ENCODE measurements around the gene MIEF2.
"Not testable (repeated sequence)": the region's sequence is repeated elsewhere in the genome, so short reads cannot be mapped to it uniquely, and the experiment has no call there.

MIEF2 gene

DNA sequence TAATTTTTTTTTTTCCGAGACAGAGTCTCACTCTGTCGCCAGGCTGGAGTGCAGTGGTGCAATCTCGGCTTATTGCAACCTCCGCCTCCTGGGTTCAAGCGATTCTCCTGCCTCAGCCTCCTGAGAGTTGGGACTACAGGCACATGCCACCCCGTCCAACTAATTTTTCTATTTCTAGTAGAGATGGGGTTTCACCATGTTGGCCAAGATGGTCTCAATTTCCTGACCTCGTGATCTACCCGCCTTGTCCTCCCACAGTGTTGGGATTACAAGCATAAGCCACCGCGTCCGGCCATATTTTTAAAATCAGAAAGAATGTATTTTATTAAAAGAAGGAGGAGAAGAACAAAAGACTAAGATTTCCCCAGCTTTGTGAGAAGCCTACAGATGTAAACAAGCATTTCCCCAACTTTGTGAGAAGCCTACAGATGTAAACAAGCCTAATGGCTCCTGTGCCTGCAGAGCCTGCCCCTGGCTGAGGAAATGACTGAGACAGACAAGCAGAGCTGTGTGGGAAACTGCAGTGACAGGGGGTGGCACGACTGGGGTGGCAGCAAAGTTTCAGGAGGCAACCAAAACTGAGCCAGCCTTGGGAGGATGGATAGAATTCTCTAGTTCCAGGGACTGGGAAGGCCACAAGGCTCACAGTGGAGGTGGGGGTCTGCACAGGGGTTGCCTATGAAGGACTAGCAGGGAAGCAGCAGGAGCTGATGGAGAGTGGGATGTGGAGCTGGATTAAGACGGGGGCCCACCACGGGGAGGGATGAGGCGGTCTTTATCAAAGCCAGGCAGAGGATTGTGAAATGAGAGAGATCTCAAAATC is 31.5 kb downstream of the MIEF2 start:
- DNase-seq (ENCODE audit: low read depth, low spot score), result no peak

DNA sequence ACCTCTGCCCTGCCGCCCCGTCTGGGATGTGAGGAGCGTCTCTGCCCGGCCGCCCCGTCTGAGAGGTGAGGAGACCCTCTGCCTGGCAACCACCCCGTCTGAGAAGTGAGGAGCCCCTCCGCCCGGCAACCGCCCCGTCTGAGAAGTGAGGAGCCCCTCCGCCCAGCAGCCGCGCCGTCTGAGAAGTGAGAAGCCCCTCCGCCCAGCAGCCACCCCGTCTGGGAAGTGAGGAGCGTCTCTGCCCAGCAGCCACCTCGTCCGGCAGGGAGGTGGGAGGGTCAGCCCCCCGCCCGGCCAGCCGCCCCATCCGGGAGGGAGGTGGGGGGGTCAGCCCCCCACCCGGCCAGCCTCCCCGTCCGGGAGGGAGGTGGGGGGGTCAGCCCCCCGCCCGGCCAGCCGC is 37.6 kb downstream of the MIEF2 start:
- not testable (repeated sequence) for DNase-seq (ENCODE audit: low read depth, low spot score)

DNA sequence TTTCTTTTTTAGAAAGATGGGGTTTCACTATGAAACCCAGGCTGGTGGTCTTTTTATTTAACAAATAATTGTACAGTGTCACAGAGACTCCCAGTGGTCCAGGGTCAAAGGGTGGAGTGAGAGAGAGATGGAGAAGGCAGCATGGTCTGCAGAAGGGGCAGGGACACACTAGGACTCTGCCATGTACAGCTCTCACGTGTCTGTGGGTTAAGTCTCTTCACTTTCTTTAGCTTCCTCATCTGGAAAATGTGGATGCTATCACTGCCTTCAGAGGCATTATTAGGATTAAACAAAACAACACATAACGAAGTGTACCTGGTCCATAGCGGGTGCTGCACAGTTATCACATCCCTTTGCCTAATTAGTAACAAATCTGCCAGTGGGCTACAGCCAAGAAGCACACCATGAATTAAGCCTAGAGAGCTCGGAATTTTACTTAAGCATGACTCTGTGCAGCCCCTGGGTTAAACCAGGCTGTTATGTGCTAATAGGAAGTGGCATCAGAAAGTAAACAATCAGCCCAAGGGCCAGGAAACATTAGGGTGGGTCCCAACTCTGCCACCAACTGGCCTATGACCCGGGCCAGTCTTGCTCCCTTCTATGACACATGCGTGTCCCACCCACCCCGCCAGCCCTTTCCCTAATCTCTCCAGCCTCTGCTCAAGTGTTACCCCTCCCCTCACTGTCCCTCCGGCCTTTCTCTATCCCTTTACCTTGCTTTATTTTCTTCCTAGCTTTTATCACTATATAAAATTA is 40.4 kb downstream of the MIEF2 start:
- no peak for DNase-seq (ENCODE audit: low read depth, low spot score)

DNA sequence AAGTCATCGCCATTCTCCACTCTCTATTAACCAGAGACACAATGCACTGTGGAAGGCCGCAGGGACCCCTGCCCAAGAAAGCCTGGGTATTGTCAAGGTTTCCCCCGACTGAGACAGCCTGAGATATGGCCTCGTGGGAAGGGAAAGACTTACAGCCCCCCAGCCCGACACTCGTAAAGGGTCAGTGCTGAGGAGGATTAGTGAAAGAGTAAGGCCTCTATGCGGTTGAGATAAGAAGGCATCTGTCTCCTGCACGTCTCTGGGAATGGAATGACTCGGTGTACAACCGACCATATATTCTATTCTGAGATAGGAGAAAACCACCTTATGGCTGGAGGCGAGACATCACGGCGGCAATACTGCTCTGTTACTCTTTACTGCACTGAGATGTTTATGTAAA is 42.7 kb downstream of the MIEF2 start:
- DNase-seq (ENCODE audit: low read depth, low spot score), result not testable (repeated sequence)

DNA sequence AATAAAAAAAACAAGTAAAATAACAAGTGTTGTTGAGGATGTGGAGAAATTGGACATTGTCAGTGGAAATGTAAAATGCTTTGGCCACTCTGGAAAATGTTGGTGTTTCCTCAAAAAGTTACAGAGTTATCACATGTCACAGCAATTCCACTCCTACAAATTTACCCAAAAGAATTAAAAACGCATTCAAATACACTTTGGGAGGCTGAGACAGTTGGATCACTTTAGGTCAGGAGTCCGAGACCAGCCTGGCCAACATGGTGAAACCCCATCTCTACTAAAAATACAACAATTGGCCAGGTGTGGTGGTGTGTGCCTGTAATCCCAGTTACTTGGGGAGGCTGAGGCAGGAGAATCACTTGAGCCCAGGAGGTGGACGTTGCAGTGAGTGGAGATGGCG is 48.7 kb downstream of the MIEF2 start:
- DNase-seq (ENCODE audit: low read depth, low spot score), result no peak

DNA sequence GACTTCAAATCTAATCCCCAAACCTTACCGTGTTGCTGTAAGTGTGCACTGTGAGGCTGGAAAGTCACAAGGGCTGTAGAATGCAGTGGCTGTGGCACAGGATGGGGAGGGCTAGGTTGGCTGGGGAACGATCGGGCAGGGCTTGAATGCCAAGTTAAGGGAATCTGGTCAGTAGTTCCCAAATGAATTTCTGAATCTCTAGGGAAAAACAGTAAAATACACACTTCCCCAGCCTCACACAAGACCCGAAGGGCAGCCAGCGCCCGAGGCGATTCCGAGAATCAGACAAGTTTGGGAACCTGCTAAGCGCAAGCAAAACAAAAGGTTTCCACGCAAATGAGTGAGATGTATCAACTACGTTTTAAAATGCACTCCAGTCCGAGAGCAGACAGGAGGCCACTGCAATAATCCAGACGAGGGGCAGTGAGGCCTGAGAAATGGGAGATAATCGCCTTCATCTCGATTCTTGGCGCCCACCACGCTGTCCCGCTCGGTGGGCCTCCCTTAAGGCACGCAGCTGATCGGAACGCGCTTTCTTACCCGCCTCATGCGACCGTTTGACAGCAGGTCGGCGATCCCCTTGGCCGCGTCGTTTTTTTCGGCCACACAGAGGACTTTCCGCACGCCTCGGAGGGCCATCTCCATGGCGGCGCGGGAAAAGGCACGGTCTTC is 53.7 kb downstream of the MIEF2 start:
- no peak for DNase-seq (ENCODE audit: low read depth, low spot score)

DNA sequence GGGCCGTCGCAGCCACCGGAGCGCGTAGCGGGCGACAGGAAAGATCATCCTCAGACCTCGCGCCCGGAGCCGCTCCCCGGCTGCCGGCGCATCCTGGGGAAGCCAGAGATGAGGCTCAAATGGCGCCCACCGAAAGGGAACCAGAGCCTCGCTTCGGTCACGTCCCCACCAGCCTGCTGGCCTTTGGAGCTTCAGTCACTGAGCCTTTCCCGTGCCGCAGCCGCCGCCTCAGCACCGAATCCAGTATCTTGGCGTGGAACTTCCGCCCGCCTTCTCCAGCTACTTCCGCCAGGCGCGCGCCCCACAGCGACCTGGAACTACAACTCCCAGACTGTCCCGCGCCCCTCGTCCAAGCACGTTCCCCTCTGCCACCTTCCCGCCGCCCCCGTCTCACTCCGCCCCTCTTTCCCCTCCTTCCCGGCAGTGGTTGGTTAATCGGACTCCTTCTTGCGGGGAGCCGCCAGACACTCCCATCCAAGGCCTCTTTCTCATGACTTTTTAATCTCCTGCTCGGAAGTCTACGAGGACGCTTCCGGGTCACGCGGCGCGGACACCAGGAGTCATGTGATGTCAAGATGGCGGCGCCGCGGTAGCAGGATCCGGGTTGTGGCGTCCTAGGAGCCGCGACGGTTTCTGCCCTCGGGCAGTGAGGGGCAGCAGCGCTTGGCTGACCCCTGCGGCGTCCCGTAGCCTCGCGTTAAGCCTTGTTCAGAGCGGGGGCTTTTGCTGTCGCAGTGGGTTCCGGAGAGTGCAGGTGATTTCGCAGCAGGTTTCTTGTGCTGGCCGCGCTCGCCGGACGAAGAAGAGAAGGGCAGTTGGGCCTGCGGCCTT is 54.5 kb downstream of the MIEF2 start, which contains the start of the genes SMCR8 and TOP3A:
Gene SMCR8 (plus strand): TSS at position 563 of the 831 bp plus-strand sequence. CDS start 497 bp downstream, outside the sequence.
Gene TOP3A (minus strand): TSS at position 264 of the 831 bp plus-strand sequence. CDS start 216 bp downstream, at position 48.
- peak; percentile 96 for DNase-seq (ENCODE audit: low read depth, low spot score)

DNA sequence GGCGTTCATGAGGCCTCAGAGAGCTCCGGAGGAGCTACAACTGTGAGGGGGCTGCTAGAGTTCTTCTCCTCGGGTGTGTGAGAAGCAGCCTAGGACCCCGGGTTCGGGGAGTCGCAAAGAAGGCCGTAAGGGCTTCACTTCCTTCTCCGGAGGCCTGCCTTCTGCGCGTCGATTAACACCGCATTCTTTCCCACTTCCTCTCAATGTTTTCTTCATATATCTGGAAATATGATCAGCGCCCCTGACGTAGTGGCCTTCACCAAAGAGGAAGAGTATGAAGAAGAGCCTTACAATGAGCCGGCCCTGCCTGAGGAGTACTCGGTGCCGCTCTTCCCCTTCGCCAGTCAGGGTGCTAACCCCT is 55.1 kb downstream of the MIEF2 start:
- no peak for DNase-seq (ENCODE audit: low read depth, low spot score)

DNA sequence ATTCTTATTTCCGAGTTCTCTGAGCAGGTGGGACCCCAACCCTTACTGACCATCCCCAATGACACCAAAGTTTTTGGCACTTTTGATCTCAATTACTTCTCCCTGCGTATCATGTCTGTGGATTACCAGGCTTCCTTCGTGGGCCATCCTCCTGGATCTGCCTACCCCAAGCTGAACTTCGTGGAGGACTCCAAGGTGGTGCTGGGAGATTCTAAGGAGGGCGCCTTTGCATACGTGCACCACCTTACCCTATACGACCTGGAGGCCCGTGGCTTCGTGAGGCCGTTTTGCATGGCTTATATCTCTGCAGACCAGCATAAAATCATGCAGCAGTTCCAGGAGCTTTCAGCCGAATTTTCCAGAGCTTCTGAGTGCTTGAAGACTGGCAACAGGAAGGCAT is 55.5 kb downstream of the MIEF2 start:
- no peak for DNase-seq (ENCODE audit: low read depth, low spot score)
